IPS-18c (cell line): ENCODE data around the gene SPRYD4.
"Not testable (repeated sequence)": the region's sequence is repeated elsewhere in the genome, so short reads cannot be mapped to it uniquely, and the experiment has no call there.

Experiments used
- H3K4me3 ChIP-seq: 2 replicates; pipeline ENCODE4 v1.7.0; 2013; ENCODE audit warnings: low read depth, mild to moderate bottlenecking, low read length, moderate library complexity; ENCODE audit not compliant: insufficient read depth
- H3K9me3 ChIP-seq: one replicate; pipeline ENCODE4 v1.6.1; 2013; ENCODE audit warnings: mild to moderate bottlenecking, low read length, moderate library complexity; ENCODE audit not compliant: control insufficient read depth, insufficient read depth

SPRYD4 gene

GRCh38 chr12:56498126-56498902 lies 29.9 kb downstream of the SPRYD4 start:
- H3K9me3 ChIP-seq, H3K4me3 ChIP-seq: not testable (repeated sequence)

DNA sequence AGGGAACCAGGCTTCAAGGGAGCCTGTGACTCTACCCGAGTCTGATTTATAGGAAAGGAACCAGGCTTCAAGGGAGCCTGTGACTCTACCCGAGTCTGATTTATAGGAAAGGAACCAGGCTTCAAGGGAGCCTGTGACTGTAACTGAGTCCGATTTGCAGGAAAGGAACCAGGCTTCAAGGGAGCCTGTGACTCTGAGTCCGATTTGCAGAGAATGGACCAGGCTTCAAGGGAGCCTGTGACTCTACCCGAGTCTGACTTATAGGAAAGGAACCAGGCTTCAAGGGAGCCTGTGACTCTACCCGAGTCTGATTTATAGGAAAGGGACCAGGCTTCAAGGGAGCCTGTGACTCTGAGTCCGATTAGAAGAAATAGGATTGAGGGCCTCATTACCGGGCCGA lies 31.1 kb downstream of the SPRYD4 start:
- not testable (repeated sequence) for H3K9me3 ChIP-seq, H3K4me3 ChIP-seq

DNA sequence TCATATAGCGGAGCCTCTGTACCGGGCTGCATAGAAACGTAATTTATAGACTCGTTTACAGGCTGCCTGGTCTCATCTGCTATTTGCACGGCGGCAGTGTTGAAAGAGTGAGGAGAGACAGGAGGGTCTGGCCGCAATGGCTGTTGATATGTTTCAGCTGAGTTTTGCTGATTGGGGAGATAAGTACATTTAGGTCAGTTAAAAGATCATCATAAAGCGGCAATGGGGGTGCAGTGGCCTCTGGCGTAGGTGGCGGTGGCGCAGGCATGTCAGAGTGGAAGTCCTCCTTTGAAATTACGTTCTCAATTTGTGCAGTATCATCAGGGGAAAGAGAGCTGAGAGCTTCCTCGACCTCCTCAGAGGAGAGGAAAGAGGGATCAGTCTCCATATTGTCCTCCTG lies 31.5 kb downstream of the SPRYD4 start:
- H3K9me3 ChIP-seq, H3K4me3 ChIP-seq: not testable (repeated sequence)

GRCh38 chr12:56510786-56511185 lies 42.4 kb downstream of the SPRYD4 start:
- Histone ChIP-seq H3K4me3 (no peak overlapping the region), H3K9me3 (no peaks in the 10 kb centered on the region)

- not testable (repeated sequence) for H3K4me3 ChIP-seq, H3K9me3 ChIP-seq
Observed at GRCh38 chr12:56514014-56514318, 45.6 kb downstream of the SPRYD4 start.

- no peaks in the 10 kb centered on the region for H3K9me3 ChIP-seq
- H3K4me3 ChIP-seq, result no peak overlapping the region
Observed at GRCh38 chr12:56517854-56518253, 49.5 kb downstream of the SPRYD4 start.

DNA sequence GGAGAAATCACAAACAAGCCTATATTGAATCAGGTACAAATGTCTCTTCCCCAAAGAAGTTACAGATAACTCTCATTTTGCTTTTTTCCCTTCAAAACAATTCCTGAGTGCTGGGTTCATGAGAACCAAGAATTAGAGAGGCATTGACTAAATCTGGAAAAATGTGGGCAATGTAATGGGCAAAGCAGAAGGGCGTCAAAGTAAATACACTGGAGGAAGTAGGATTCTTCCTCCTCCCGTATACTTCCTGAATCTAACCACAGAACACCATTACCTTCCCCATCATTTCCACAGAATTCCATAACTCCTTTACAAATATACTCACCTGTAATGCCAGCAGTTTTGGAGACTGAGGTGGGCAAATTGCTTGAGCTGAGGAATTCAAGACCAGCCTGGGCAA lies 50.2 kb downstream of the SPRYD4 start:
- H3K9me3 ChIP-seq, result no peaks in the 10 kb centered on the region
- H3K4me3 ChIP-seq, result no peak overlapping the region

- H3K4me3 ChIP-seq, result no peak overlapping the region
- no peaks in the 10 kb centered on the region for H3K9me3 ChIP-seq
Observed at GRCh38 chr12:56520048-56520447, 51.7 kb downstream of the SPRYD4 start.

- no peak overlapping the region for H3K4me3 ChIP-seq
- H3K9me3 ChIP-seq, result no peaks in the 10 kb centered on the region
Observed at GRCh38 chr12:56520506-56520905, 52.1 kb downstream of the SPRYD4 start.

DNA sequence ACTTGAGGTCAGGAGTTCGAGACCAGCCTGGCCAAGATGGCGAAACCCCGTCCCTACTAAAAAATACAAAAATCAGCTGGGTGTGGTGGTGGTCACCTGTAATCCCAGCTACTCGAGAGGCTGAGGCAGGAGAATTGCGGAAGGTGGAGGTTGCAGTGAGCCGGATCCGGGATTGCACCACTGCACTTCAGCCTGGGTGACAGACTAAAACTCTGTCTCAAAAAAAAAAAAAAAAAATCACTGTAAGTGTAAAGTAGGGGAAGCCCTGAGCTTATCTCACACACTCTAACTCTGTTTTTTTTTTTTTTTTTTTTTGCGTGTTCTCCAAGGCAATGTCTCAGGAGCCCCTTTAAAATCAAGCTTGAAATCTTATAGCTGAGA lies 52.8 kb downstream of the SPRYD4 start:
- no peaks in the 10 kb centered on the region for H3K9me3 ChIP-seq
- no peak overlapping the region for H3K4me3 ChIP-seq

DNA sequence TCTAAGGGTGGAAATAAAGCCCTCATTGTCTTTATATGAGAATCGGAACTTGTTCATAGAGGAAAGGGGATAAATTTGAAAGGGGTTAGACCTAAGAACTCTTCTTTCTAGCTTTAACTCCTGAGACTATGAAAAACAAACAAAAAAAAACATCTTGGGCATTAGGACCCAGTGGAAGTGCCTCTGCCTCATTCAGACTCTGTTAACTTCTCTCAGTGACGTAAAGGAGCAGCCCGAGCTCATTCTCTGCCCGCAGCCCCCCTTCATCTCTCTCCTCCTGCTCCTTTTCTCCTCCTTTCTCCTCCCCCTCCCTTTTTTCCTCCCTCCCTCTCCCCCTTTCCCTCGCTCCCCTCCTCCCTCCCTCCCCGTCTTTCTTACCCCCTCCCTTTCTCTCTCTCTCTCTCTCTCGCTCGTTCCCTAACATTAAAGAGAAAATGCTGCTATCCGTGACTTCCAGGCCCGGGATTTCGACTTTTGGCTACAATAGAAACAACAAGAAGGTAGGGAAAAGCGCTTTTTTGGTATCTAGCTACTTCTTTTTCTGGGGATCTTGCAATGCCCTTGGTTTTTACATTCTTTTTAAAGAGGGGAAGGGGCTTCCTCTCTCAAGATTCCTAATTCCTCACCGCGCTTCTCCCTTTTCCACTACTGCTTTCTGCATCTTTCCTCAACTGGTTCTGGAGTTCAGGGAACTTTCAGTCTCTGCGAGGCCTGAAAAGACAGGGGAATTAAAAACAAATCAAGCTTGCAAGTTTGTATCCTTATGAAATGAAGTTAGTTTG lies 53.4 kb downstream of the SPRYD4 start, which contains the start of gene RBMS2:
Gene RBMS2 (plus strand): TSS at position 231 of the 782 bp plus-strand sequence. CDS start 204 bp downstream, at position 435.
- Histone ChIP-seq H3K9me3 (no peaks in the 10 kb centered on the region), H3K4me3 (peak within 1 kb of the TSS; percentile 66)

DNA sequence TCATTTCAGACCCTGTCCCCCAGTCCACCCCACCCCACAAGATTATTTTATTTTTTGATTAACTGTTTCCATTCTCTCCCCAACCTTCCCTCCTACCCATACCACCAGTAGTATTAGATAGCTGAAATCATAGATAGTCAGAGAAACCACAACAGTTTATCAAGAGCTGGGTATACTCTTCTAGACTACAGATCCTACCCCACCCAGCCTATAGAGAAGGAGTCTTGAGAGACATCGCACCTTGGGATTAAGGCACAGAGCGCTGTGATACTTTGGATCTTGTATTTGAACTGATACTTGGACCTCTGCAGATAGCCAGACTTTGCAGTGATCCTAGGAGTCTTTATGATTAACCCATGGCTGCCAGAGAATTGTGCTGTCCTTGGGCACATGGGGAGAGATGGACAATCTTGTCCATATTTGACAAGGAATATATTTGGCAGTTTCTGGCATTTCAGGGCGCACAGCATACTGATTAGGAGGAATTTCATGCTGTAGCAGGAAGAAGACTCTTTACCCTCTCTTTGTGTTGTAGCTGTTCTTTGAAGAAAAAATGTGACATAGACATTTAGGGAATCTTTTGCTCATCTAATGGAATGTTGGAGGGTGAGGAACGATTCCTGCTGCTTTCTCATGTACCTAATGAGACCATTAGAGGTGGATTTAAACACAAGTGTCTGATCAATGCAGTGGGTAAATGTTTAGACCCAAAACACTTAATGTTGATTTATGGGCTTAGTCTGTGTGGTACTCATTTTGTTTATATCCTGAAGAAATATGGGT lies 54.2 kb downstream of the SPRYD4 start:
- Histone ChIP-seq H3K9me3 (no peaks in the 10 kb centered on the region), H3K4me3 (peak overlapping the region; percentile 66)

DNA sequence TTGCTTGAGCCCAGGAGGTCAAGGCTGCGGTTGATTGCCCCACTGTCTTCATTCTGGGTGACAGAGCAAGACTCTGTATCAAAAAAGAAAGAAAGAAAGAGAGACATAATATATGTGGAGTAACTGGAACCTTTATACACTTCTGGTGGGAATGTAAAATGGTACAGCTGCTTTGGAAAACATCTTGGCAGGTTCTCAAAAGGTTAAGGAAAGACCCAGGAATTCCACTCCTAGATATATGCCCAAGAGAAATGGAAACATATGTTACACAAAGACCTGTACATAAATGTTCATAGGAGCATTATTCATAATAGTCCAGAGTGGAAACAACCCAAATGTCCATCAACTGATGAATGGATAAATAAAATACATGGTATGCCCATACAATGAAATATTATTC lies 60.5 kb downstream of the SPRYD4 start:
- Histone ChIP-seq H3K4me3 (no peak overlapping the region), H3K9me3 (no peaks in the 10 kb centered on the region)
